Measurements from ENCODE around the gene PRR5.

DNA sequence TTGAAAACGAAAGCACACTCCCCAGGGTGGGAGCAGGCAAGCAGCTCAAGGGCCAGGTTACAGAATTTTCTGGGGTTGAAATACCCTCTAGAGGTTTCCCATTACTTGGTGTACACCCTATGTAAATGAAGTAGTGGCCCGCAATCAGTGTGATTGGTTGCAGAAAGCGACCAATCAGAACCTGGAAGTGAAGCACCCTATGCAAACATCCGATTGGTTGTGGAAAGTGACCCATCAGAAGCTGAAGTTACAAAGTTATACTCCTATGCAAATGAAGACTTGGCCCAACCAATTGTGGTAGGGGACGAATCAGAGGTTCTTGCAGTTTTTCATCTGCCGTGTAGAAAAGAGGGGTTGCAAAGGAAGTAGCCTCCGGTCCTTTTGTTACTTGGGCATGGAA is 19.2 kb downstream of the PRR5 start:
- TF ChIP-seq YY1 (IDR thresholded peaks at IDR 0.05; ENCODE audit: insufficient read depth, insufficient read length), result no peak
- TF ChIP-seq SUZ12 (IDR thresholded peaks at IDR 0.05; ENCODE audit: extremely low read depth, insufficient read depth, insufficient read length), result no peak
